Fibroblast of mammary gland (primary cell): ENCODE results near the gene PHF21B.

ENCODE experiments used
- DNase-seq: peaks from one replicate; pipeline ENCODE4 v3.0.0-alpha.2; 2010; ENCODE audit warnings: low read depth
- H3K4me3 ChIP-seq: 2 replicates; pipeline ENCODE4 v1.5.1; 2011; ENCODE audit warnings: low read depth, mild to moderate bottlenecking, low read length, moderate library complexity; ENCODE audit not compliant: control insufficient read depth
- CTCF ChIP-seq: conservative IDR thresholded peaks from 2 replicates; pipeline ENCODE4 v1.5.1; 2011; ENCODE audit warnings: low read depth, low read length, inconsistent platforms; ENCODE audit not compliant: control insufficient read depth, insufficient read depth

Gene PHF21B

GRCh38 chr22:45034821-45035220 lies 25.0 kb upstream of the PHF21B start:
- H3K4me3 ChIP-seq: no peak overlapping the region
- no peak for TF ChIP-seq CTCF
- DNase-seq: no peak

DNA sequence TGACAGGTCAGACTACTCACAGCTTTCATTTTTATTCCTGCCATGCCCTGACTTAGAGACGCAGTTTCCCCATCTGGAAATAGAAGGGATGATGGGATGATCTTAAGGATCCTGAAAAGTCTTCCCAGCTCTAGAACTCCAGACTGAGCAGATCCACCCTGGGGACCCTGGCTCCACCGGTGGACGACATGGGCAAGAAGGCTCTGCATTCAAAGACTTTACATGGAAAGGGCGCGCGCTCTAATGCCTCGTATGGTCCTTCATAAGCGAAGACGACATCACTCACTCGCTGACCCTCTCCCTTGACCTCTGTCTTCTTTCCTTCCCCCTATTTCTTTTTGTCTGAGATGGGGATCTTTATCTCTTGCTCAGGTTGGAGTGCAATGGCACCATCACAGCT lies 24.4 kb upstream of the PHF21B start:
- TF ChIP-seq CTCF: no peak
- DNase-seq: no peak
- no peak overlapping the region for H3K4me3 ChIP-seq

DNA sequence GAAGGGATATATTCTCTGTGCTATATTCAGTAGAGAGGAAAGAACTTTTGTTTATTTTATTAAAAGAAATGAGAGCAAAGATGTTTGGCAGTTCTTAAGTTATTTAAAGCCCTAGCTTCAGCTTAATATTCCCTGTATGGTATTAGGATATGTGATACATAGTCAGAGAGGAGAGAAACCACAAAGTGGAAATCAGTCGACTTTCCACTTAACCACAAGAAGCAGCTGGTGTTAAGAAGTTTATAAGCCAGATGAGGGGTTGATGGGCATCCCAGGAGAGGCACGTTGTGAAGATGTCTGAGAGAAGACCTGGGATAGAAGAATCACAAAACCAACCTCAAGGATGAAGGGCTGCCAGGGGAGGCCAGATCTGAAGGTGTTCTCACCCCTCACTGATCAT lies 23.3 kb upstream of the PHF21B start:
- H3K4me3 ChIP-seq: no peak overlapping the region
- no peak for DNase-seq
- TF ChIP-seq CTCF: no peak

DNA sequence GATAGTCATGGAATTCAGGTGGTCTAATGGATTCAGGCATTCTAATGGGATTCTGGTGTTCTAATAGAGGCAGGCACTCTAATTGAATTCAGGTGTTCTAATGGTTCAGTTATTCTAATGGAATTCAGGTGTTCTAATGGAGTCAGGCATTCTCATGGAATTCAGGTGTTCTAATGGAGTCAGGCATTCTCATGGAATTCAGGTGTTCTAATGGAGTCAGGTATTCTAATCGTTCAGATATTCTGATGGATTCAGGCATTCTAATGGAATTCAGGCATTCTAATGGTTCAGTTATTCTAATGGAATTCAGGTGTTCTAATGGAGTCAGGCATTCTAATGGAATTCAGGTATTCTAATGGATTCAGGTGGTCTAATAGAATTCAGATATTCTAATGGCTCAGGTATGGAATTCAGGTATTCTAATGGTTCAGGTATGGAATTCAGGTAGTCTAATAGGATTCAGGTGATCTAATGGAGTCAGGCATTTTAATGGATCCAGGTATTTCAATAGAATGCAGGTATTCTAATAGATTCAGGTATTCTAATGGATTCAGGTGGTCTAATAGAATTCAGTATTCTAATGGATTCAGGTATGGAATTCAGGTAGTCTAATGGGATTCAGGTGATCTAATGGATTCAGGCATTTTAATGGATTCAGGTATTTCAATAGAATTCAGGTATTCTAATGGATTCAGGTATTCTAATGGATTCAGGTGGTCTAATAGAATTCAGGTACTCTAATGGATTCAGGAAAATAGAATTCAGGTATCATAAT lies 22.0 kb upstream of the PHF21B start:
- no peak for TF ChIP-seq CTCF
- DNase-seq: no peak
- H3K4me3 ChIP-seq: no peak overlapping the region

- DNase-seq: no peak
- H3K4me3 ChIP-seq: no peak overlapping the region
- TF ChIP-seq CTCF: no peak
Measured at GRCh38 chr22:45029501-45029900, 19.7 kb upstream of the PHF21B start.

DNA sequence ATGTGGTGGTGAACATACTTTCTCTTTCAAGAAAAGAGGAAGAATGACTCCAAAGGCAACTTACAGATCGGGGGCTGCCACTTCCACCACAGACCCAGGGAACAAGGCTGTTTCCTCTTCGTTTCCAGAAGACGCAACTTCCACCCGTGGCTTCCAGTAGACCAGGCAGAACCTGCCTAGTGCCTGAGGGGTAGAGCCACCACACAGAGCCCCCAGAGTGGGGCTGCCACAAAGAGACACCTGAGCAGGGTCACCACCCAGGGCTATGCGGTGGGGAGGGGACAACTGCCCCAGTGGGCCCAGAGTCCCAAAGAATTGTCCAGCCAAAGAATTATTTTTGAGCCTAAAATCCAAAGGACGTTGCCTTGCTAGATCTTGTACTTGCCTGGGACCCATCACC lies 16.7 kb upstream of the PHF21B start:
- DNase-seq: no peak
- no peak overlapping the region for H3K4me3 ChIP-seq
- no peak for TF ChIP-seq CTCF

GRCh38 chr22:45023431-45023830 lies 13.6 kb upstream of the PHF21B start:
- no peak for TF ChIP-seq CTCF
- no peak for DNase-seq
- H3K4me3 ChIP-seq: no peak overlapping the region
